ENCODE results near the gene PLTP. TPM values are rescaled to one million over a fixed set of nuclear protein-coding genes. Genes with fewer than 3 reads are reported as not detected.

Gene PLTP
- total and polyA plus RNA-seq, 2 of the 13 experiments (the other 11 are each of a cell fraction or from before 2014, with no cell fraction given): 16.9 to 28.6 TPM

- TF ChIP-seq ZNF883 (CRISPR knock-in tag; IDR thresholded peaks at IDR 0.05; ENCODE audit: not compliant biosample characterization): peak; percentile 97
- no peak; the same call in 1 of the 2 replicates for TF ChIP-seq POLR2G (IDR thresholded peaks at IDR 0.05; ENCODE audit: low read depth, low read length)
- TF ChIP-seq SRY (CRISPR knock-in tag; IDR thresholded peaks at IDR 0.05): no peak; the same call in 1 of the 2 replicates
- peak; percentile 28; the same call in 1 of the 2 replicates for TF ChIP-seq ZNF550 (CRISPR knock-in tag; IDR thresholded peaks at IDR 0.05; ENCODE audit: borderline replicate concordance)
- 0 out of 2 replicates have a peak, but pooled peaks have one; percentile 23 for TF ChIP-seq NPAS2 (CRISPR knock-in tag; IDR thresholded peaks at IDR 0.05; ENCODE audit: borderline replicate concordance)
- no peak for TF ChIP-seq ZFP36 (IDR thresholded peaks at IDR 0.05; ENCODE audit: borderline replicate concordance, low read depth, low read length, partially characterized antibody)
- TF ChIP-seq ETV5 (CRISPR knock-in tag; IDR thresholded peaks at IDR 0.05; ENCODE audit: borderline replicate concordance): peak; percentile 85
- TF ChIP-seq ZNF251 (CRISPR knock-in tag; IDR thresholded peaks at IDR 0.05): no peak
- TF ChIP-seq E2F1 (CRISPR knock-in tag; IDR thresholded peaks at IDR 0.05): no peak
- peak; percentile 12; the same call in 1 of the 2 replicates for TF ChIP-seq EED (CRISPR knock-in tag; IDR thresholded peaks at IDR 0.05)
- TF ChIP-seq ZBTB46 (CRISPR knock-in tag; IDR thresholded peaks at IDR 0.05; ENCODE audit: borderline replicate concordance): peak; percentile 99; the same call in 1 of the 2 replicates
- TF ChIP-seq PATZ1 (CRISPR knock-in tag; IDR thresholded peaks at IDR 0.05): peak; percentile 78; the same call in 1 of the 2 replicates
- no peak for TF ChIP-seq ZBTB43 (CRISPR knock-in tag; conservative IDR thresholded peaks at IDR 0.05)
- no peak for TF ChIP-seq MAFG (CRISPR knock-in tag; IDR thresholded peaks at IDR 0.05)
- TF ChIP-seq ZEB1 (IDR thresholded peaks at IDR 0.05; ENCODE audit: insufficient replicate concordance, low read depth): peak; percentile 35
- peak; percentile 4; the same call in 1 of the 2 replicates for TF ChIP-seq TBX2 (CRISPR knock-in tag; IDR thresholded peaks at IDR 0.05; ENCODE audit: borderline replicate concordance)
- TF ChIP-seq ZNF207 (IDR thresholded peaks at IDR 0.05; ENCODE audit: borderline replicate concordance): no peak
- no peak for TF ChIP-seq PBX2 (CRISPR knock-in tag; IDR thresholded peaks at IDR 0.05)
- no peak; the same call in 1 of the 2 replicates for TF ChIP-seq ZNF580 (CRISPR knock-in tag; IDR thresholded peaks at IDR 0.05; ENCODE audit: borderline replicate concordance, low read depth)
- TF ChIP-seq ZNF639 (CRISPR knock-in tag; conservative IDR thresholded peaks at IDR 0.05): no peak
Measured at GRCh38 chr20:45934046-45934585, 22.2 kb upstream of the PLTP start (continued).

Data from HepG2 (cell line).